ENCODE results near the gene SLC49A3. TPM values are rescaled to one million over a fixed set of nuclear protein-coding genes. Genes with fewer than 3 reads are reported as not detected.

Gene SLC49A3
- total and polyA plus RNA-seq, 2 of the 8 experiments (the other 6 are each of a cell fraction or from before 2014, with no cell fraction given), result 5.0 to 8.8 TPM

- CTCF ChIA-PET (ENCODE audit: partially characterized antibody), result interaction anchor here (1.0 to 3.4 kb wide), 10 partner anchors 10 to 101 kb away, joined by 3 to 20 read pairs (median 4); no protein-coding TSS in a partner anchor
- H4K20me1 ChIP-seq (replicated peaks in 1 of 2; ENCODE audit: control insufficient read depth in 1 of 2, insufficient read depth in 2 of 2, low read length in 2 of 2), result peaks cover 3 to 11% of the 10 kb centered on the region in 2 experiments
- H2AFZ ChIP-seq (ENCODE audit: low read length), result no peak within 1 kb of the TSS
- peak within 1 kb of the TSS; percentile 74 to 91 (median 86) for H3K9ac ChIP-seq (replicated peaks in 1 of 4; ENCODE audit: extremely low read depth in 1 of 4, low read depth in 3 of 4, low read length in 3 of 4)
- 3% methylated on average over 80 of the region's 84 CpGs; no CpG with 5 or more reads in 1 of the 2 experiments for WGBS, 2 experiments (ENCODE audit: extremely low coverage in 1 of 2, insufficient coverage in 1 of 2, insufficient read length in 1 of 2, insufficient replicate concordance in 2 of 2, low coverage in 1 of 2, low lambda C conversion rate in 2 of 2, missing lambda C conversion rate in 1 of 2)
- peaks cover 8 to 25% (median 13%) of the 10 kb centered on the region in 4 experiments for H3K36me3 ChIP-seq (ENCODE audit: control insufficient read depth in 2 of 4, insufficient read depth in 4 of 4, low read length in 3 of 4)
- peak within 1 kb of the TSS; percentile 66 for H2BK5ac ChIP-seq (ENCODE audit: low read depth, low read length)
- peaks cover 2 to 5% (median 4%) of the 10 kb centered on the region in 4 experiments; a peak in 6 of 7 replicates for H3K4me1 ChIP-seq (replicated peaks in 1 of 4; ENCODE audit: control insufficient read depth in 3 of 4, insufficient read depth in 4 of 4, low read length in 3 of 4)
- peak within 1 kb of the TSS; percentile 73 for H3K18ac ChIP-seq (ENCODE audit: extremely low read depth, low read length)
- H3K4ac ChIP-seq (replicated peaks; ENCODE audit: insufficient read length, low read depth, low read length), result no peak within 1 kb of the TSS
- no peaks in the 10 kb centered on the region for H3K9me3 ChIP-seq (ENCODE audit: insufficient read depth in 2 of 2, low read depth in 1 of 2, low read length in 1 of 2)
- H3K23ac ChIP-seq (ENCODE audit: insufficient read length), result peak within 1 kb of the TSS; percentile 52
- no peak within 1 kb of the TSS for H2AK5ac ChIP-seq (ENCODE audit: low read depth, low read length)
- FAIRE-seq (no peak), DNase-seq (ENCODE audit: low read depth in 1 of 2, low spot score in 2 of 2) (peak; percentile 94 to 99)
- H3K79me1 ChIP-seq (ENCODE audit: low read depth, low read length), result peaks cover 7% of the 10 kb centered on the region; the same call in 1 of the 2 replicates
- H3K23me2 ChIP-seq (ENCODE audit: low read depth, low read length), result peaks cover 12% of the 10 kb centered on the region; the same call in 1 of the 2 replicates
- H3K79me2 ChIP-seq (ENCODE audit: control insufficient read depth in 1 of 2, insufficient read depth in 2 of 2, low read length in 2 of 2), result peaks cover 0 to 7% of the 10 kb centered on the region in 2 experiments; a peak in 2 of 4 replicates
- no peak within 1 kb of the TSS for H2BK20ac ChIP-seq (ENCODE audit: low read length)
- no peak within 1 kb of the TSS for H2BK120ac ChIP-seq (replicated peaks; ENCODE audit: low read depth, low read length)
- H4K5ac ChIP-seq (ENCODE audit: insufficient read length, low read depth, low read length), result peak within 1 kb of the TSS; percentile 78
- peak within 1 kb of the TSS; percentile 77 for H3K56ac ChIP-seq (replicated peaks; ENCODE audit: insufficient read length, low read depth, low read length)
- no peaks in the 10 kb centered on the region; a peak in 2 of 7 replicates for H3K27me3 ChIP-seq (replicated peaks in 1 of 4; ENCODE audit: control insufficient read depth in 3 of 4, extremely low read depth in 1 of 4, insufficient read depth in 3 of 4, low read length in 3 of 4)
- H4K91ac ChIP-seq (replicated peaks; ENCODE audit: insufficient read length, low read length), result peak within 1 kb of the TSS; percentile 52
- peak within 1 kb of the TSS; percentile 88 for H4K8ac ChIP-seq (ENCODE audit: extremely low read depth, insufficient read depth, low read length)
- peak within 1 kb of the TSS; percentile 46; the same call in 1 of the 2 replicates for H2BK15ac ChIP-seq (ENCODE audit: low read length)
- peak within 1 kb of the TSS; percentile 75 to 100 (median 84) for H3K4me3 ChIP-seq (ENCODE audit: extremely low read depth in 1 of 4, insufficient read depth in 2 of 4, low read depth in 3 of 4, low read length in 4 of 4)
- H3K27ac ChIP-seq (ENCODE audit: low read depth, low read length), result peak within 1 kb of the TSS; percentile 72
- POLR2A ChIA-PET (ENCODE audit: partially characterized antibody), result interaction anchor here (0.6 to 4.6 kb wide), 16 partner anchors 9 to 97 kb away, joined by 3 to 53 read pairs (median 5); no protein-coding TSS in a partner anchor
- no peak within 1 kb of the TSS for H3K14ac ChIP-seq (ENCODE audit: insufficient read length)
- H2BK12ac ChIP-seq (ENCODE audit: low read depth, low read length), result no peak within 1 kb of the TSS; the same call in 1 of the 2 replicates
- peak within 1 kb of the TSS; percentile 85 to 93 for H3K4me2 ChIP-seq (ENCODE audit: insufficient read depth in 1 of 2, low read depth in 2 of 2, low read length in 2 of 2)
- TF ChIP-seq ASH2L (IDR thresholded peaks at IDR 0.05; ENCODE audit: low read length), result peak; percentile 59
- TF ChIP-seq RNF2 (IDR thresholded peaks at IDR 0.05; ENCODE audit: borderline replicate concordance, low read depth, low read length, missing control alignments, poor library complexity, severe bottlenecking), result no peak
These were observed 14.5 kb downstream of the SLC49A3 start, which contains the start of the genes ATP5ME and MYL5 for GRCh38 chr4:674172-675035. Gene ATP5ME, minus strand, starts transcription at chr4:674276. Its CDS starts 29 bp downstream, at chr4:674247. Gene MYL5, plus strand, starts transcription at chr4:674542. Its CDS starts 3,485 bp downstream, at chr4:678027.

All from H1 (cell line).